Fibroblast of skin of right quadriceps (primary cell): ENCODE measurements around the gene SHROOM1.
"Not testable (repeated sequence)": the region's sequence is repeated elsewhere in the genome, so short reads cannot be mapped to it uniquely, and the experiment has no call there.

ENCODE experiments used
- DNase-seq: peaks from one replicate; pipeline ENCODE4 v3.0.0-alpha.2; 2013

SHROOM1 gene

DNA sequence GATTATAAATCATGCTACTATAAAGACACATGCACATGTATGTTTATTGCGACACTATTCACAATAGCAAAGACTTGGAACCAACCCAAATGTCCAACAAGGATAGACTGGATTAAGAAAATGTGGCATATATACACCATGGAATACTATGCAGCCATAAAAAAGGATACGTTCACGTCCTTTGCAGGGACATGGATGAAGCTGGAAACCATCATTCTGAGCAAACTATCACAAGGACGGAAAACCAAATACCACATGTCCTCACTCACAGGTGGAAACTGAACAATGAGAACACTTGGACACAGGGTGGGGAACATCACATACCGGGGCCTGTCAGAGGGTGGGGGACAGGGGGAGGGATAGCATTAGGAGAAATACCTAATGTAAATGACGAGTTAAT, 24.6 kb downstream of the SHROOM1 start:
- DNase-seq = not testable (repeated sequence)

GRCh38 chr5:132804219-132804618, 26.2 kb downstream of the SHROOM1 start:
- not testable (repeated sequence) for DNase-seq

GRCh38 chr5:132802685-132803066, 27.8 kb downstream of the SHROOM1 start:
- not testable (repeated sequence) for DNase-seq

DNA sequence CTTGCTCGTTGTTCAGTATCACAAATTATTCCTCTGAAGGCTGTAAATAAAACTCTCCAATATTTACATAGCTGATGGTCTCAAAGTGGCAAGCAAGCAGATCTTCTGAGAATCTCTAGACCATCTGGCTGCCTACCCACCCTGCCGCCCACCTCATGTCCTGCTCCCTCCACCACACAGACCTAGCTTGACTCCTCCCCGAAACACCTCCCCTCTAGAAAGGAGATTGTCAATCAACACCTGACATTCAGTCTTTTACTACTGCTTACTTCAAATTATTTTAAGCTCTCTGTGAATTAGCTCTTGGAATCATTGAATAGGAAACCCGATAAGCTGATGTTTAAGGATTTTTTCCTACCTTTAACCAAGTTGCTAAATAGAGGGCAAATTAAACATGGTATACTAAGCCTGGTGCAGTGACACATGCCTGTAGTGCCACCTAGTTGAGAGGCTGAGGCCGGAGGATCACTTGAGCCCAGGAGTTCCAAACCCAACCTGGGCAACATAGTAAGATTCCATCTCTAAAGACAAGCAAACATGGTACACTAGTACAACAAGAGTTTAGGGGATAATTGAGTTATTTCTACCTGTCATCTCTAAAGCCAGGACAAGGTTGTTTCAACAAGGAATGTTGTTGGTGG, 28.3 kb downstream of the SHROOM1 start:
- DNase-seq = no peak

DNA sequence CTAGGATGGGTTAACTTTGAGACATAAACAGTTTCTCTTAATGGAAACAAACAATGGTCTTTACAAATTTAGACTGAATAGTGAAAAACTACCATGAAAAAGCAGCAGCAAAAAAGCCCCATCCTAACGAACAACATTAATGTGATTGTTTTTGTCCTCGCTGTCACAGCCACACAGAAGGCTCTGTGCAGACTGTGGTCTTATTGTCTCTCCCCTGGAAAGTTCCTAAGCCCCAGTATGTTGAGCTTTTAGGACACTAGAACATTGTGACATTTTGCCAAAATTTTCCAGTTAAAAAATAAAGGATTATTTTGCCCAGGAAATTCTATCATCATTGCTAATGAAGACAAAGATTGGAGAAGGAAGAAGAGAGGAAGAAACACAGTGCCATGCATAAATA, 29.9 kb downstream of the SHROOM1 start:
- DNase-seq = no peak

- no peak for DNase-seq
These were observed 31.1 kb downstream of the SHROOM1 start for GRCh38 chr5:132799392-132799791.

DNA sequence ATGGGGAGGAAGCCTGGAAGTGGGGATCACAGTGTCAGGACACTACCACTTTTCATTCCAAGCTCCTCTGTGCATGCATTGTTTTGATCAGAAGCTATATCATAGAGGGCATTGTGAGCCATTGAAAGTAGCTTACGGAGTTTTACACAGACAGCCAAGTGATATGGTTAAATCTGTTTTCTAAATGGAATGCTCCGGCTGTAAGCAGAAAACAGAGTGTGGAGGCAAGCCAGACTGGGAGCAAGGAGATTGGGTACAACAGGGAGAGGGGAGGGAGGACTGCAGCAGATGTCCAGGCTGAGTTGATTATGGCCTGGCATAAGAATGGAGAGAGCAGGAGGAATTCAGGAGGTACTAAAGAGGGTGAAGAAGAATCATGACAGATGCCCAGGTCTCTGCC, 32.8 kb downstream of the SHROOM1 start:
- no peak for DNase-seq

GRCh38 chr5:132791026-132791425, 39.4 kb downstream of the SHROOM1 start:
- no peak for DNase-seq

DNA sequence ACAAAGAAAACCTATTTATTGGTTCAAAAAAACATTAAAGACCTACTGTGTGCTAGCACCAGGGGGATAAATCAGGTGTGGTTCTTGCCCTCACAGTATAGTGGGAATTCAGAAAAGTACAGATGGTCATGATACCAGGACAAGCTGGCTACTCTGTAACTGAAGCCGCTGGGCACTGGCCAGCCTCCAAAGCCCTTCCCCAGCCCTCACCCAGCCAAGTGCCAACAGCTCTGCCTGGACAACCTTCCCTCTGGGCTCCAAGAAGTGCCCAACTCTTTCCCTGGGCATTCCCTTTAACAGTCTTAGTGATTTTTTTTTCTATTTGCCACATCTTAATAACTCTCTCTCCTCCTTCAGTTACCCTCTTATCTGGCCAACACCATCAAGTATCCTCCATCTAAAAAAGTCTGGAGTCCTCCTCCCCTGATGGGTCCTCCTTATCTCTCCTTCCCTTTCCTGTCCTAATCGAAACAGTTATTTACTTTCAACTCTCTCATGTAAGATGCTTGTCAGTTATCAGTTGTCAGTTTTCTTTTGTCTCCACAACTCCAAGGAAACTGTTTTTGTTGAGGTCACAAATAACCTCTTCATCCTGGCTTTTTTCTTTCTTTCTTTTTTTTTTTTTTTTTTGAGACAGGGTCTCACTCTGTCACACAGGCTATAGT, 40.1 kb downstream of the SHROOM1 start:
- DNase-seq = no peak

DNA sequence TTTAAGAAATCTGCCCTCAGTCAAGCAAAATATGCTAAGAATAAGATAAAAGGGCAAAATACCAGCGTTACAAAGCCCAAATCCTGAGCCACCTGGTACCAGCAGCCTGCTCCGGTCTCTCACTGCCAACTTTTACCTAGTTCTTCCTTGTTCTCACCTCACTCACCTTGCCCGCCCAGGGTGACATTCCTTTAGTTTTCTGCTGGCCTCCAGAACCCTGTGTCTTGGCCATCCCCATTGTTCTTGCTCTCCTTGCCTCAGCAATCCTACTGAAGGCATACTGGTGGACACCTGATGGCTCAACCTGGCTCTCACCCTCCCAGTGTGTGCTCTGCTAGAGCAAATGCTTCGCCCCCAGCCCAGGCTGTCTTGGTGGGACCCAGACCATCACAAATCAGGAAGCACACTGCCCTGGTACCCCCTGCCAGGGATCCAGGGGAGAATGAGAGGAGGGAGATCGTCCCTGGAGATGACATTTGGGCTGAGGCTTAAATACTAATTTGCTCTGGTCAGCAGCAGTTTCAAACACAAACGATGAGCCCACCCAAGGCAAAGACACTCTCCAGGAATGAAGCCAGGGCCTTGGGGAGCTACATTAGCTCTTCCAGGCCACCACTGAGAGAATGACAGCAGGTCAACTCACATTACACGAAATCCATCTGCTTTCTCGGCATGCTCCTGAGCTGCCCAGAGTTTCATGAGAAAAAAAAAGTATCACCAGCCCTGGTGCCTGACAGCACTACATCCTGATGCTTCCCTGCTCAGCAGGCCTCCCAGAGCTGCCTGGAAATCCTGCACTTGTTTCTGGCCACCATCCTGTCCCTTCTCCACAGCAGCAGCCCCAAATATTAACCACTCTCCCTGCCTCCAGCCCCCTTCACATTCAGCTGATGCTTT, 41.2 kb downstream of the SHROOM1 start:
- DNase-seq = no peak

DNA sequence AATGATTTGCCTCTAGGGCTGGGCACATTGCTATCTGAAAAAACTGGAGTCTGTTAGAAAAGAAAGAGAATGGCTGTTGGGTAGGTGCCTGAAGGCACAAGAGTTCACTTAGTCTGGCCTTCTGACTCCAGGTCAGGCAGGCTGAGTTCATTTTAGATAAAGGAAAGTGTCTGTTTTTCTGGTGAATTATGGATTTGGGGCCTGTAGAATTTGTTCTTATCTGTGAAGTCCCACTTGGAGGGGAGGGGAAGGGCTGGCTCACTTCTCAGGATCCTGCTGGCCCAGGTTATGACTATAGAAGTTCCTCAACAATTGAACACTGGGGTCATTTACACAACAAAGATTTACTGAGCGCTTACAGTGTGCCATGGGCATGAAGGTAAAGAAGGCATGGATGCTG, 41.9 kb downstream of the SHROOM1 start:
- DNase-seq = no peak

DNA sequence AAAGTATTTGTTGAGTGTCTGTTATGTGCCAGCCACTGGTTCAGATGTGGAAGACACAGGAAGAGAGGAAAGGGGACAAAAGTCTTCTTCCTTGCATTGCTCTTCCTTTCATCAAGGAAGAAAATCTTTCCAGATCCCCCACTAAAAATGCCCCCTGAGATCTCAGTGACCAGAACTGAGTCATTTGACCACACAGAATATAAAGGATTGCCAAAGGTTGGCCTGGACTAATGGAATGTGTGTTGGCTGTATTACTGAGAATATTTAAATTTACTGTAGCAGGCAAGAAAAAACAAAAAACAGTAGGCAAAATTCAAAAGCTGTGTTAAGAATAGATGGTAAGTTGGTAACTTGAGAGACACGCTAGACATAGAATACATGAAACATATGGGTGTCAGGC, 43.4 kb downstream of the SHROOM1 start:
- peak; percentile 58 for DNase-seq

- no peak for DNase-seq
These were observed 44.6 kb downstream of the SHROOM1 start for GRCh38 chr5:132785864-132786263.

GRCh38 chr5:132785365-132785764, 45.1 kb downstream of the SHROOM1 start:
- peak; percentile 14 for DNase-seq

GRCh38 chr5:132782101-132782500, 48.3 kb downstream of the SHROOM1 start:
- DNase-seq = peak; percentile 72

- DNase-seq = no peak
These were observed 49.4 kb downstream of the SHROOM1 start for GRCh38 chr5:132781029-132781428.

GRCh38 chr5:132780577-132780976, 49.9 kb downstream of the SHROOM1 start:
- no peak for DNase-seq

- no peak for DNase-seq
These were observed 50.5 kb downstream of the SHROOM1 start for GRCh38 chr5:132779961-132780360.

DNA sequence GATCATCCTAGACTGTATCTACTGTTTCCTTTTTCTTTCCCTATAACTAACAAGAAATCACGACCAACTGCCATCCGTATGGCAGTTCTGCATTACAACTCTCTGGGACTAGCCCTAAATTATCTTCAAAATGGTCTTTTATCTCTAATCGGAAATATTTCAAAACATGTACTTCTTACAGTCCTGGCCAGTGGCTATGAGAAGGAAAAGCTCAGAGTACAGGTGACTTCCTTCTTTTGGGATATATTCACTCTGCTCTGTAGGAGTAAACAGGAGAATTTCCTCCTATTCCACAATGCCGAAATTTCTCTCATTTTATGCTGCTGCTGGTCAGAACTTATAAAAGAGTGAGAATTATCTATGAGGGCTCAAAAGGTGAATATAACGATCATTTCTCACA, 51.6 kb downstream of the SHROOM1 start:
- DNase-seq = no peak

DNA sequence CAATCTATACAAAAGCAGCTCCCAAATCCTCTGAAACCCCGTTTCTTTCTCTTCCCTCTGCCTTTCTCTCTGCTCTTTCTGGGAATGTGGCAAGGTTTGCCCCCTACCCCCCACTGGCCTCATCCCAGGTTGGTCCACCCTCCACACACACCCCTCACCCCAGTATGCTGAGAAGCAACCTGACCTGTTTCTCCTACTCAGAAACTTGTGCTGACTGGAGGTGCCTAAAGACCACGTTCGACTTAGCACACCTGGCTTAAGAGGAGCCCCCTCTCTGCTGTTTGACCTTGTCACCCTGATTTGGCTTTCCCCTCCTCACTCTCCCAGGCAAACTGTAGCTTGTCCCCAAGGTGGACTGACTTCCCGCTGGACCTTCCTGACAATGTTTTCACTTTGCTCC, 52.3 kb downstream of the SHROOM1 start:
- DNase-seq = no peak

GRCh38 chr5:132777209-132778069, 53.0 kb downstream of the SHROOM1 start, which contains the start of gene SEPTIN8:
Gene SEPTIN8, minus strand, starts transcription at chr5:132777239. Its CDS starts 102 bp downstream, at chr5:132777137.
- peak; percentile 44 for DNase-seq

- no peak for DNase-seq
These were observed 53.6 kb downstream of the SHROOM1 start for GRCh38 chr5:132776938-132777208.
